Glutamatergic neuron (in vitro differentiated cells): Measurements from ENCODE around the gene PPIP5K2. TPM values are rescaled to one million over a fixed set of nuclear protein-coding genes. Genes with fewer than 3 reads are reported as not detected.

Experiments used
- DNase-seq: peaks from one replicate; pipeline ENCODE4 v3.0.0; 2022
- H3K27ac Mint-ChIP-seq: one replicate; pipeline ENCODE4 v1.8.0; 2020; ENCODE audit warnings: mild to moderate bottlenecking, mixed read lengths, inconsistent platforms; ENCODE audit not compliant: unreplicated experiment
- H3K27me3 Mint-ChIP-seq: one replicate; pipeline ENCODE4 v1.8.0; 2020; ENCODE audit warnings: mild to moderate bottlenecking, moderate library complexity, mixed read lengths, inconsistent platforms; ENCODE audit not compliant: unreplicated experiment
- H3K36me3 Mint-ChIP-seq: one replicate; pipeline ENCODE4 v1.8.0; 2020; ENCODE audit warnings: mild to moderate bottlenecking, mixed read lengths, inconsistent platforms; ENCODE audit not compliant: unreplicated experiment
- H3K4me1 Mint-ChIP-seq: one replicate; pipeline ENCODE4 v1.8.0; 2020; ENCODE audit warnings: mild to moderate bottlenecking, low read depth, mixed read lengths, inconsistent platforms; ENCODE audit not compliant: unreplicated experiment
- H3K4me3 Mint-ChIP-seq: one replicate; pipeline ENCODE4 v1.8.0; 2020; ENCODE audit warnings: mild to moderate bottlenecking, mixed read lengths, inconsistent platforms; ENCODE audit not compliant: unreplicated experiment
- H3K9me3 Mint-ChIP-seq: one replicate; pipeline ENCODE4 v1.8.0; 2020; ENCODE audit warnings: mild to moderate bottlenecking, moderate library complexity, mixed read lengths, inconsistent platforms; ENCODE audit not compliant: unreplicated experiment
- CTCF ChIP-seq: fragments of 200-600 bp; sonication (generic); IDR thresholded peaks from one replicate; pipeline ENCODE4 v1.5.0; 2021; ENCODE audit not compliant: partially characterized antibody, unreplicated experiment
- total RNA-seq: library from RNA; stranded (reverse); fragmentation: NEBNext Ultra II Directional; extraction: Animal tissue kit (Norgen Biotek cat#: 25700); gene quantifications from one replicate; pipeline ENCODE4 v1.2.1, GENCODE V29; 2021; ENCODE audit not compliant: unreplicated experiment

The PPIP5K2 gene
- total RNA-seq, 1 donor from 2014 or later, result 134 TPM

- H3K4me3 Mint-ChIP-seq, result no peak overlapping the region
- no peak for DNase-seq
Observed at GRCh38 chr5:103089272-103089671, 30.8 kb upstream of the PPIP5K2 start.

GRCh38 chr5:103090791-103091190, 29.3 kb upstream of the PPIP5K2 start:
- no peaks in the 10 kb centered on the region for H3K9me3 Mint-ChIP-seq
- H3K4me1 Mint-ChIP-seq, result no peaks in the 10 kb centered on the region
- H3K4me3 Mint-ChIP-seq, result no peak overlapping the region
- no peak for TF ChIP-seq CTCF
- H3K36me3 Mint-ChIP-seq, result peaks cover 8% of the 10 kb centered on the region
- no peaks in the 10 kb centered on the region for H3K27me3 Mint-ChIP-seq
- H3K27ac Mint-ChIP-seq, result no peak overlapping the region
- no peak for DNase-seq

More at GRCh38 chr5:103089272-103089671, 30.8 kb upstream of the PPIP5K2 start:
- TF ChIP-seq CTCF, result no peak
- Mint-ChIP-seq H3K27ac (no peak overlapping the region), H3K9me3 (peaks cover under 1% of the 10 kb centered on the region), H3K4me1 (no peaks in the 10 kb centered on the region), H3K27me3 (no peaks in the 10 kb centered on the region), H3K36me3 (peaks cover 10% of the 10 kb centered on the region)

- H3K4me1 Mint-ChIP-seq, result no peaks in the 10 kb centered on the region
- H3K4me3 Mint-ChIP-seq, result no peak overlapping the region
- no peak overlapping the region for H3K27ac Mint-ChIP-seq
- H3K27me3 Mint-ChIP-seq, result no peaks in the 10 kb centered on the region
- TF ChIP-seq CTCF, result no peak
- no peak for DNase-seq
- no peaks in the 10 kb centered on the region for H3K9me3 Mint-ChIP-seq
- H3K36me3 Mint-ChIP-seq, result no peaks in the 10 kb centered on the region
Observed at GRCh38 chr5:103092676-103093075, 27.4 kb upstream of the PPIP5K2 start.

- no peaks in the 10 kb centered on the region for H3K36me3 Mint-ChIP-seq
- H3K27me3 Mint-ChIP-seq, result no peaks in the 10 kb centered on the region
- no peaks in the 10 kb centered on the region for H3K9me3 Mint-ChIP-seq
- TF ChIP-seq CTCF, result no peak
- DNase-seq, result no peak
- no peak overlapping the region for H3K4me3 Mint-ChIP-seq
- no peak overlapping the region for H3K27ac Mint-ChIP-seq
- H3K4me1 Mint-ChIP-seq, result no peaks in the 10 kb centered on the region
Observed at GRCh38 chr5:103093727-103094126, 26.4 kb upstream of the PPIP5K2 start.

- no peaks in the 10 kb centered on the region for H3K27me3 Mint-ChIP-seq
- DNase-seq, result no peak
- H3K4me1 Mint-ChIP-seq, result no peaks in the 10 kb centered on the region
- no peaks in the 10 kb centered on the region for H3K36me3 Mint-ChIP-seq
- H3K27ac Mint-ChIP-seq, result no peak overlapping the region
- no peak for TF ChIP-seq CTCF
- H3K9me3 Mint-ChIP-seq, result no peaks in the 10 kb centered on the region
- H3K4me3 Mint-ChIP-seq, result no peak overlapping the region
Observed at GRCh38 chr5:103094737-103095136, 25.4 kb upstream of the PPIP5K2 start.
